Astrocyte of the hippocampus (primary cell): ENCODE data around the gene SLX4IP.
A peak's percentile ranks its signal among the peaks of the same experiment; 100 is the strongest.

Source experiments
- DNase-seq: peaks from one replicate; pipeline ENCODE4 v3.0.0; 2011; ENCODE audit warnings: low read depth, low spot score

SLX4IP gene

GRCh38 chr20:10632721-10633509 lies 197.8 kb downstream of the SLX4IP start:
- no peak for DNase-seq

DNA sequence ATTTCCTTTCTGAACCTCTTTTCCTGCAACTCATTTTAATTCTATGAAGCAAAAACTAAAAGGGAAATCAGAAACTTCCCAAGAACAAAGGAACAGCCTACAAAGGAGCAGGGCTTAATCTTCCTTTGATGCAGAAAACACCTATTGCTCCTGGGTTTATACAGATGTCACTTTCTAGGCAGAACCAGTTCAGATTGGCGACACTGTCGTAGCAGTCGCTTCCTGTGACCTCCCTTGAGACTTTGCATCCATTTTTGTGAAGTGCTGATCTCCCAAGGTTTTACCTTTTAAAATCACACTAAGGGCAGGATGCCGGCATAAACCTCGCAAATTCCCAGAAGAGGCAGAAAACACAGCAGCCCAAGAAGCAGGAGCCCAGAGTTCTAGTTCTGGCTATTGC lies 198.6 kb downstream of the SLX4IP start:
- no peak for DNase-seq

DNA sequence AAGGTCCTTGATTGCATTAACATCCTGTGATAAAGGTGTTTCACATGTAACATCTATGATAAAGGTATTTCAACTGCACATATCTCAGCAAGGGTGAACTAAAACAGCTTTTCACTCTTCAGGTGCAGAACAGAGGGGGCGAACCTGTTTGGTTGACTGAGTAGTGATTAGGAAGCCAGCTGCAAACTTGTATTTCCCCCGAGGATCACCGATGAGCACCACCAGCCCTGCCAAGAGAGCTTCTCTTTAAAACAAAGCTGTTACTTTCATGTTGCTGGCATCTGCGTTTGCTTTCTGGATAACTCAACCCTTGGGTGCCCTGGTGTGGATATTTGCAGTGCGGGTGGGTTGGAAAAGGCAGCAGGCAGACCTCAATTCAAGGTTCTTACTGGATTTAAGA lies 199.1 kb downstream of the SLX4IP start:
- no peak for DNase-seq

- DNase-seq: peak; percentile 44
These were observed 199.7 kb downstream of the SLX4IP start for GRCh38 chr20:10634683-10635411.

GRCh38 chr20:10635476-10636208 lies 200.5 kb downstream of the SLX4IP start:
- DNase-seq: no peak

DNA sequence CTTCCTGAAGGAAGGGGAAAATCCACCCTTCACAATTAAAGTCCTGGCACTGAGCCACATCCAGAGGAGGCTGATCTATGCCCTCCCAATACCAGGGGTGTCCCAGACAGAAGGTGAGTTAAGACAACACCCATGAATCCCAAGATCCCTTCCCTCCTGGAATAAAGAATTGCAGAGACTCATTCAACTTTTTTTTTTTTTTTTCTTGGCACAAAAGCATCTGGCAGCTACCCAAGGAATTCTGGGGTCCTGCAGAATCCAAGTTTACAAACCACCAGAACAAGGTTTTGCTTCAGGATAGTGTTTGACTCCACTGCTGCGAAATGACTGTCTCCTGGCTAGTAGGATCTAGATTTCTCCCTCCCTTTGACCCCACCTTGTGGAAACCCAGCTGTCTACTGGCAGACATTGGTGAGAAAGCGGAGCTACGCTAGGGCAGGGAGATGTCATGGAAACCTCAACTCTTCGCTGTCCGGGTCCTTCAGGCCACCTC lies 201.3 kb downstream of the SLX4IP start:
- peak; percentile 85 for DNase-seq

GRCh38 chr20:10637031-10637559 lies 202.0 kb downstream of the SLX4IP start:
- DNase-seq: peak; percentile 89

- DNase-seq: peak; percentile 51
These were observed 202.5 kb downstream of the SLX4IP start for GRCh38 chr20:10637563-10637962.

- DNase-seq: peak; percentile 48
These were observed 204.1 kb downstream of the SLX4IP start for GRCh38 chr20:10639077-10639736.

DNA sequence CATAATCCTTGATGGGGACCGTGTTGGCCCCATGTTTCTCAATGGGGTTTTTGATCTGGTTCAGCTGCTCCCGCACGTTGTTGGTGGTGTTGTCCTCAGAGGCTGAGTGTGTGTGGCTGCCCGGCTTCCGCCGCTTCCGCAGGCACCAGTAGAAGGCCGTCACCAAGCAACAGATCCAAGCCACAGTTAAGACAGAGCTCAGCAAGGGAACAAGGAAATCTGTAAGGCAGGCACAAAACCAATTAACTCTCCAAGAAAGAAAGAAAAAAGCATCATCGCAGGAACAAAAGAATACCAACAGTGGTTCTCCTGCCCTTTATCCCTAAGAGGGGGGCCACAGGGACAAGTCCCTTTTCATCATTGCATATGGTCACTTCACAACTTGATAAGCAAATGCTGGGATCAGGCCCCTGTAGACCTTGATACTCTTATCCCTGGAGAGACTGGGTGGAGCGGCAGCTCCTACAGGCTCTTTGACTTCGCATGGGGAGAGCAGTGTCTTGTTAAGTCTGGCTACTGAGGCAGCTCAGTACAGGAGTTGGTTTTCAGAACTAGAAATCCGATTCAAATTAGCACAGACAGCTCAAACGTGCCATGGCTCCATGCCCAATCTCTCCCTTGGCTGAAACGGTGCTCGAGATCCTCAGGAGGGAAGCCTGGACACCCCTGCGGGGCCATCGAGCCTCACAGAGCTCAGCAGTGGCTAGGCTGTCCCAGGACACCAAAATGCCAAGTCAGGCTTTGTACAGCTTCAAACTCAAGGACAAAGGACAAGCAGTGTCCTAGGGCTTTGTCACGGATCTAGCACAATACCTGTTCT lies 204.8 kb downstream of the SLX4IP start:
- DNase-seq: peak; percentile 78

DNA sequence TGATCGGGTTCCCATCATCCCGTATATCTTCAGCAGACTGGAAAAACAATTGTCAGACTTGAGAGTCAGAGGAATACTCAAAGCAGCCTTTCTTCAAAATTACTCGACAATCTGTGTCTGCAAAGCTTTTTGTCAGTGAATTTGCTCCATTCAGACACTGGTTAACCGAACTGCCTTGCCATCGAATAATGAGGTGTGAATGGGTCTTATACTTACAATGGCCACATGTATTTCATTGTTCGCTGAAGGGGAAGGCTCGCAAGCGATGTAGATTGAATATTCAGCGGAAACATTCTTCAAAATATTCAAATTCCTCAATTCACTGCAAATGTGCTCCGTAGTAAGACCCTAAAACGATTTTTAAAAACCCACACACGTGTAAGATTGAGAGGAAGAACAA lies 205.8 kb downstream of the SLX4IP start:
- no peak for DNase-seq

GRCh38 chr20:10641467-10641866 lies 206.4 kb downstream of the SLX4IP start:
- DNase-seq: no peak

DNA sequence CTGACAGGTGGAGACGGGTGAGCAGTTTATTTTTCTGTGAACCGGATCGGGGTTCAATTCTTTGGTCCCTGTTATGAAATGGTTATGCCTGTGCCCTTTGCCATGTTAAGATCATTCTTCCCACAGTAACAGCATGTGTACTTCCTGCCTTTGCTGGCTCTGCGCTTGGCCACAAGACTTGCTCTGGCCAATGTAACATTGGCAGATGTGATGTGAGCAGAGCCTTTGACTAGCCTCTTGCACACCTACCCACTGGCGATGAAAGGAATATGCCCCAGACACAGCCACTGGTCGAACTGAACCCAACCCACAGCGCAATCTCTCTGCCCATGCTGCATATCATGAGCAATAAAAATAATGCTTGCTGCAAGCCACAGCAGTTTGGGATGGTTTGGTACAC lies 206.8 kb downstream of the SLX4IP start:
- DNase-seq: no peak

DNA sequence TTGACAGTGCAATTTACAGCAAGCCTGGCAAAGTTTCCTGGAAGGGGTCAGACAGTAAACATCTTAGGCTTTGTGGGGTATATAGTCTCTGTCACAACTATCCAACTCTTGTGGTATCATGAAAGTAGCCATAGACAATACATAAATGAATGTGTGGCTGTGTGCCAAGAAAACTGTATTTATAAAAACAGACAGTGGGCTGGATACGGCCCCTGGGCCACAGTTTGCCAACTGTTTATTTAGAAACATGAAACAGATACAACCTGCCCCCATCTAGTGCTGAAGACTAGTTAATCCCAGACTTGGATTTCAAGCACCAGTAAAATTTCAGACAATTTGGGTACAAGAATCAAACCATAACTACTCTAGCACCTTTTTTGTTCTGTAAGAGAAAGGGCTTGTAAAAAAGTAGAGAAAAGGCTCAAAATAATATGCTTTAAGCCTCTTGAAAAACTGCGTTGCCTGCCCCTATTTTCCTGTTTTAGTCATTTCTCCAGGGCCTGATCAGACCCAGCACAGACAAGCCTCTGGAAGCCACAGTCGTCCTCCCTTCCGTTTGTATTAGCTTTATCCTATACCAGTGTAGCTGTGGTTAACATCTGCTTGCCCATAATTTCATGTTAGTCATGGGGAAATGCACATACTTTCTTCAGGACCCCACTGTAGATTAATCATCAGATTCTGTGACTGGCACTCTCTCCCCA lies 207.9 kb downstream of the SLX4IP start:
- no peak for DNase-seq

GRCh38 chr20:10643560-10643873 lies 208.4 kb downstream of the SLX4IP start:
- no peak for DNase-seq

GRCh38 chr20:10644458-10645204 lies 209.5 kb downstream of the SLX4IP start:
- no peak for DNase-seq

DNA sequence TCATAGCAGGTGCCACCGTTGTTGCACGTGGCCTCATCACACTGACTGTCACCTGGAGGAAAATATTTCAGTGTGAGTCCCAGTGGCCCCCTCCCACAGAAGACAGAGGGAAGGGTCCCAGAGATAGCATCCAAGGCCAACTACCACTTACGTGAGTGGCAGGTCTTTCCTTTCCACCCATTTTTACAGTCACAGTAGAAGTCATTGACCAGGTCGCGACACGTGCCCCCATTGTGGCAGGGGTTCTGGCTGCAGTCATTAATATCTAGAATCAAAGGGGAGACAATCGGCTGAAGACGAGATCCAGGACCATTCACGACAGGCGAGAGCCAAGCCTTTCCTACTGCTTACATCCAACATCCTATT lies 210.1 kb downstream of the SLX4IP start:
- DNase-seq: no peak

DNA sequence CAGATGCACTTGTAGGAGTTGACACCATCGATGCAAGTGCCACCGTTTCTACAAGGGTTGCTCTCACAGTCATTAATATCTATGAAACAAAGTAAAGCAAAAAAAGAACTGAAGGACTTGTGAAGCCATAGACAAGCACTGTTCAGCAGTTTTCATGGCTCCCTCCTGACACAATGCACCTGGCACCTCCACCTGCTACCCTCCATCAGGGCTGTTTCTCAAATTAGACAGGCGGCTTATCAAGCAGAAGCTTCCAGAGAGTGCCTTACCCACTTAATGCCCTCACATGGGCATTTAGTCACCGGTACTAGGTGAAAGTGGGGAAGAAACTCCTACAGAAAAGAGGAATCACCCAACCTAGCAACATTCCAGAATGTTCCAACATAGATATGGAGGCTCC lies 210.9 kb downstream of the SLX4IP start:
- DNase-seq: no peak

DNA sequence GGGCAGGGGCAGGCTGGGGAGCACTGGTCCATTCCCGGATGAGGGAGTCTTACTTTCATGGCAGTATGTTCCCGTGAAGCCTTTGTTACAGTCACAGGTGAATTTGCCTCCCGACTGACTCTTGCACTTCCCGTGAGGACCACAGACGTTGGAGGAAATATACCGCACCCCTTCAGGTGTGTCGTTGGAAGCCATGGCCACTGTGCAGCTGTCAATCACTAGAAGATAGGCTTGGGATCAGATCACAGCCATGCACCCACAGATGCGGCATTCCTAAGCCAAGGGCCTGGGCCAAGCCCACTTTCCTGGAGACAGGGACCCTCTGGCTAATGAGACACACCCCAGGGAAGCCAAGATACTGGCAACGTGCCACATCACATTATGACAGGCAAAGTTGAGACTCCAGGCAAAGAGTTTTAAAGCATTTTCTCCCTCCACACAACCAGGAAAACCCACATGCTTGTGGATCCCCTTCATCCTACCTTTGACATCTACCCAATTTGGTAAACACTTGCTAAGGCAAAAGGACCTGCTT lies 211.8 kb downstream of the SLX4IP start:
- DNase-seq: no peak
